ENCODE measurements around the gene SUN3. TPM values are rescaled to one million over a fixed set of nuclear protein-coding genes. Genes with fewer than 3 reads are reported as not detected.

The SUN3 gene
- total RNA-seq = not detected in 2 replicates

GRCh38 chr7:48028938-48029337 is at the start of gene SUN3:
Gene SUN3, minus strand, starts transcription at chr7:48029107. Its CDS starts 169 bp downstream, at chr7:48028938.

GRCh38 chr7:48035301-48035966 is 6.5 kb upstream of the SUN3 start, which contains the start of gene C7orf57:
Gene C7orf57, plus strand, starts transcription at chr7:48035543. Its CDS starts 766 bp downstream, at chr7:48036309.

GRCh38 chr7:47979145-47979831 is 49.6 kb downstream of the SUN3 start, which contains the start of gene HUS1:
Gene HUS1, minus strand, starts transcription at chr7:47979615. Its CDS starts 96 bp downstream, at chr7:47979519.

GRCh38 chr7:47948141-47948790 is 80.6 kb downstream of the SUN3 start, which contains the start of gene PKD1L1:
Gene PKD1L1, minus strand, starts transcription at chr7:47948466. Its CDS starts 26 bp downstream, at chr7:47948440.

Other genes starting within 250 kb of the SUN3 start
- gene PKD1L1, start 80.6 kb downstream of the SUN3 start, total RNA-seq = 0.07 TPM in 2 replicates
- gene HUS1, start 49.5 kb downstream of the SUN3 start, total RNA-seq = 17.1 and 18.6 TPM in 2 replicates
- not detected in 2 replicates for gene C7orf57, start 6.4 kb upstream of the SUN3 start, total RNA-seq
- gene UPP1, start 60.2 kb upstream of the SUN3 start, total RNA-seq = 11.7 and 13.2 TPM in 2 replicates
- 0.20 and 0.36 TPM in 2 replicates for gene ABCA13, start 142.4 kb upstream of the SUN3 start, total RNA-seq